Retina (tissue), 1 donor: ENCODE results near the gene KAZN.

ENCODE experiments used
- DNase-seq: peaks from one replicate; pipeline ENCODE4 v3.0.0-alpha.2; 2016

The KAZN gene

DNA sequence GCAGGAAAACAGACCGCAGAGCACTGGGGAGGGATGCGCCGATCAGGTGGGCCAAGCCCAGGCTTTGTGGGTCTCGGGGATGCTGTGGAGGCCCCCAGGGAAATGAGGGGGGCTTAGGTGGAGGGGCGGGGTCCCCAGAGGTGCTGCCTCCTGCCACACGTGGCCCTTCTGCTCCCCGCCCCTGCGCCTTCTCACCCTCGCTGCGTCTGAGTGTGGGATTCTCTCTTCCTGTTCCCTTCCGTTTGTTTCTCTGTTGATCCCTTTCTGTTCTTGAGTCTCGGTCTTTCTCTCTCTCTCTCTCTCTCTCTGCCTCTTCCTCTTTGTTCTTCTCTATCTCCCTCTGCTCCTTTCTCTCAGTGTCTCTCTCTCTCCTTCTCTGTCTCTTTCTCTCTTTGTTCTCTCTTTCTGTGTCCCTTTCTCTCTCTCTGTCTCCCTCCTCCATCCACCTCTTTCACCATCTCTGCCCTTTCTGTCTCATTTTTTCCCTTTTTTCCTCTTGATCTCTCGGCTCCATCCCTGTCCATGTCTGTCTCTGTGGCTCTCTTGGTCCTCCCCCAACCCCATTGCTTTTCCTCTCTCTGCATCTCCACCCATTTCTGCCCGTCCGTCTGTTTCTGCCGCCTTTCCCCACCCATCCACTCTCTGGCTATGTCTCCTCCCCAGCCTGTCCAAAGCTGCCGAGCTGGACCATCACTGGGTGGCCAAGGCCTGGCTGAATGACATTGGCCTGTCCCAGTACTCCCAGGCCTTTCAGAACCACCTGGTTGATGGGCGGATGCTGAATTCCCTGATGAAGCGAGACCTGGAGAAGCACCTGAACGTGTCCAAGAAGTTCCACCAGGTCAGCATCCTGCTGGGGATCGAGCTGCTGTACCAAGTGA lies 502.6 kb downstream of the KAZN start:
- no peak for DNase-seq

GRCh38 chr1:15101801-15102200 lies 503.3 kb downstream of the KAZN start:
- no peak for DNase-seq

DNA sequence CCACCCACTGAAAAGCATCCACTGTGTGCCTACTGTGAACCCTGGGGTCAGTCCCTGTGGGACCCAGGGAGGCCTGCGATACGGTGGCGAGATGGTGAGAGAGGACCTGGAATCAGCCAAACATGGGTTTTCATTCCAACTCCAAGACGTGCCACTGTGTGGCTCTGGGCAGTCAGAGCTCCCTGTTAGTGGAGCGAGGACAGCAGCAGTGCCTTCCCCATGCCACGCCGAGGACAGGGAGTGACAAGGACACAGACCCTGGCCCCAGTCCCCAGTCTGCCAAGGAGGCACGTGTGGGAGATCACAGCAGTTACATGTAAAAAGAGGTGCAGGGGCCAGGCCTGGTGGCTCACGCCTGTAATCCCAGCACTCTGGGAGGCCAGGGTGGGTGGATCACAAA lies 504.2 kb downstream of the KAZN start:
- no peak for DNase-seq

DNA sequence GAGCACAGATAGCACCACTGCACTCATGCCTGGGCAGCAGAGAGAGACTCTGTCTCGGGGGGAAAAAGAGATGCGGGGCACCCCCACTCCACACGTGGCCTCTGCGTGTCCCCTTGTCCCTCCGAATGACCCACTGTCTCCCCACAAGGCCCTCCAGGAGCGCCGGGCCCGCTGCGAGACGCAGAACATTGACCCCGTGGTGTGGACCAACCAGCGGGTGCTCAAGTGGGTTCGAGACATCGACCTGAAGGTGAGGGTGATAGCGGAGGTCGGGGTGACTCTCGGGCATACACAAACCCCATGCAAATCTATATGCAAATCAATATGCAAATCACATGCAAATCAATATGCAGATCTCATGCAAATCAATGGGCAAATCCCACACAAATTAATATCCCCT lies 504.7 kb downstream of the KAZN start:
- no peak for DNase-seq

DNA sequence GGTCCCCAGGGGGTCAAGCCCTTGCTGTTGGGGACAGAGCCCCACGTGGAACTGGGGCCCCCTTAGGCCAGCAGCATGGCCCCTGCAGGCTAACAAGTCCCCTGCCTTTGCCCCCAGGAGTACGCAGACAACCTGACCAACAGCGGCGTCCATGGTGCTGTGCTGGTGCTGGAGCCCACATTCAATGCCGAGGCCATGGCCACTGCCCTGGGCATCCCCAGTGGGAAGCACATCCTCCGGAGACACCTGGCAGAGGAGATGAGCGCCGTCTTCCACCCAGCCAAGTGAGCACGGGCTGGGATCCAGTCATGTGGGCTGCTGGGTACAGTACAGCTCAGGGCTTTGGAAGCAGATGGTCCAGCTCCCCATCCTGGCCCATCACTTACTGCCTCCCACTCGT lies 505.4 kb downstream of the KAZN start:
- no peak for DNase-seq

DNA sequence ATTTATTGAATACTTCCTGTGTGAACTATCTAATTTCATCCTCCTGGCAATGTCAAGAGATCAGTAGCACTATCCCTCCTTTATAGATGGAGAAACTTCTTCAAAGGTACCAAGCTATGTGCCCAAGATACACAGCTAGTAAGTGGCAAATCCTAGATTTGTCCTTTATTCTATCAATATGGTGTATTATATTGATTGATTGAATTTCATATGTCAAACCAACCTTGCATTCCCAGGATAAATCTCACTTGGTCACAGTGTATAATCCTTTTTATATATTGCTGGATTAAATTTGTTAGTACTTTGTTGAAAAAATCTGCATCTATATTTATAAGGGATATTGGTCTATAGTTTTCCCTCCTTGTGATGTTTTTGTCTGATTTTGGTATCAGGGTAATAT lies 506.3 kb downstream of the KAZN start:
- DNase-seq = no peak

DNA sequence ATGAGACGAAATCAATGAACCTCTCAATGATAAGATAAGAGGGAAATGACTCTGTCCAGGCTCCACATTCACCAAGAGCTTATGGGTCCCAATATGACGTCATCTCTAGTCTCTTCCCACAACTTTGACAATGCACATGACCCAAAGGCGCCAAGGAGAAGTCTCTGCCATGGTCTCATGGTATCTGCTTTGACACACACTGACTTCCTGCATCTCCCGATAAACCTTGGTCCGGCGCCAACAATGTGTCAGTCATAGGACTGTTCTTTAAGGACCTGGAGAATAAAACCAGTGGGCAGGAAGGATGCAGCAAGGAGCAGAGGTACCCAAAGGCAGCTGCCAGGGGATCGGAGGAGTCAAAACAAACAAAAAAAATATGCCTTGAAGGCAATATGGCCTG lies 508.1 kb downstream of the KAZN start:
- no peak for DNase-seq

DNA sequence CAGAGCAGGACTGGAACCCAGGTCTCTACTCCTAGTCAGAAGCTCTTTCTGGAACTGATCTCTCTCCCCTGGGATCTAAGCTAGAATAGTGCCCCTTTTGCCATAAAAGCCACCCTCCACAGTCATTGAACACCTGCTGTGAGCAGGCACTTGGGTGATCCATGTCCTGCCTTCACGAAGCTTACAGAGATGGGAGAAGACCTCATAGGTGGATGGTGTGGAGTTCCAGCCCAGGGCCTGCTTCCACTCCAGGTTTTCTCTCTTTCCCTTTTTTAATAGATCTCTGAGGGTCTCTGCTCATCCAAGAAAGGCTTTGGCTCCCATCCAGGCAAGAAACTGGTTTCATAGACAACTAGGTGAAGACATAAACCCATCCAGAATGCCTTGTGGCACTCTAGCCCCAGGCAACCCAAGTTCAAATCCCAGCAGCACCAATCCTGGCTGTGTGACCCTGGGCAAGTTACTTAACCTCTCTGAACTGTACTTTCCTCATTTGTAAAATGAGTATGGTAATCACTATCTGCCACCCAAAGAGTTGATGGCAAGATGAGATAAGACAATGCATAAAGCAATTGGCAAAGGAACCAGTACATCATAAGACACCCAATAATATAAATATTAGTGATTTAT lies 508.7 kb downstream of the KAZN start:
- DNase-seq = no peak

DNA sequence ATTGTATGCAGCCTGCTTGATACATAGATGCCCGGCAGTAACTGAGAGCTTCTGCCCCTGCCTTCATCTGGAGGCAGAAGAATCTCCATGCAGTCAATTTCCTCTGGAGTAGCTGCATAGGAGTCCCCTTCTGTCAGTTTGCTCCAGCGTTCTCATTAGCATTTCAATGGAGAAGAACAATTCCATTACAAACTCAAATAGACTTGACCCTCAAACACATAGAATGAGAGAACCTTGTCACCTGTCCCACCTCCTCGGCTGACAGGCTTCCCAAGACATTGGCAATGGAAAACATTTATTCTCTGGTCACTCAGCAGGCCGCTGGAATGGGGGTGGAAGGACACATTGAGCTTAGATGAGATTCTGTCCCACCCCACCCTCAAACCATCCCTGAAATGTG lies 509.4 kb downstream of the KAZN start:
- no peak for DNase-seq

DNA sequence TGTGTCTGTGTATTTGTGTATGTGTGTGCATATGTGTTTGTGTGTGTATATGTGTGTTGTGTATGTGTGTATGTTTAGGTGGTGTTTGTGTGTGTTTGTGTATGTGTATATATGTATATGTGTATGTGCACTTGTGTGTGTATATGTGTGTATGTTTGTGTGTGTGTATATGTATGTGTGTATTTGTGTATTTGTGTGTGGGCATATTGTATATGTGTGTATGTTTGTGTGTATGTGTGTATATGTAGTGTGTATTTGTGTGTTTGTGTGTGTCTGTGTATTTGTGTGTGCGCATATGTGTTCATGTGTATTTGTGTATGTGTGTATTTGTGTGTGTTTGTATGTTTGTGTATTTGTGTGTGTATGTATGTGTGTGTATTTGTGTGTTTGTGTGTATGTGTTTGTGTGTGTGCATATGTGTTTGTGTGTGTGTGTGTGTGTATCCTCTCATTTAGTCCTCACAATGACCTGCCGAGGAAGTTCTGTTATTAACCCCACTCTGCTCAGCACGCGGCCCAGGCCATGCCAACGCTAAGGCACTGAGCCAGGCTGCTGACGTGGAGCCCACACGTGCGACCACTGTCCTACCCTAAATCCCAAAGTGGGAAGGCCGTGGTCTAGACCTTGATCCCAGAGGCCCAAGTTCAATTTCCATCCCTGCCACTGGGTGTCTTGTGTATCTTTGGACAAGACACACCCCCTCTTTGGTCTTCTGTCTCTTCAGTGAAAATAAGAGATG lies 511.8 kb downstream of the KAZN start:
- no peak for DNase-seq

DNA sequence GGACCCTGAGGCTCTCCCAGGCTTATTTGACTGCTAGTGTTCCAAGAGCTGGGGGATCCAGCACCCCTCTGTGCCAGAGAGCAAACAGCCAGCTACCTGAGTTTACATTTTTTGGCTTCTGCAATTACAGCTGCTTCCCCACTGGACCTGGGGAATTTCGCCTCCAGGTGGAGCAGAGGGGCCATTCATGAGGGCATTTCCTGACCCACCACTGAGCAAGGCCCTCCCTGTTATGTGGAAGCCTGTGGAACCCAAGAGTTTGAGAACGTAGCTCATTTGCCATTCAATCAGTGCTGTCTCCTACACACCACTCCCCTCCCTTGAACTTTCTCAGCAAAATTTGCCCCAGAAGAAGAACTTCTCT lies 512.4 kb downstream of the KAZN start:
- DNase-seq = no peak

DNA sequence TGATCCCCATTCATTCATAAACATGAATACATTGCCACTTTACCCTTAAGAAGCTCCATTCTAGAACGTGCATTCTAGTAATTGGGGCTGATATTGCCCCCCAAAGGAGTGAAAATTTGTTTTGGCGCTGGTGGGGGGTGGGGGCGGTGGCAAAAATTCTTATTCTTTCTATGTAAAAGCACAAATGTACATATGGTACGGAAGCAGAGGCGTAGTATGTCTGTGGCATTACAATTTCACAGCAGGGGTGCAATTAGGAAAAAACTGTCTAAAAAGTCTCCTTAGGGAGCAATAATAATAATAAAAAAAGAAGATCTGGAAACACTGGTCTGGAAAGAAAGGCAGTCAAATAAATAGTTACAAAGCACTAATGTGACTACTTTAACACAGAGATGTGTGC lies 514.7 kb downstream of the KAZN start:
- DNase-seq = no peak

DNA sequence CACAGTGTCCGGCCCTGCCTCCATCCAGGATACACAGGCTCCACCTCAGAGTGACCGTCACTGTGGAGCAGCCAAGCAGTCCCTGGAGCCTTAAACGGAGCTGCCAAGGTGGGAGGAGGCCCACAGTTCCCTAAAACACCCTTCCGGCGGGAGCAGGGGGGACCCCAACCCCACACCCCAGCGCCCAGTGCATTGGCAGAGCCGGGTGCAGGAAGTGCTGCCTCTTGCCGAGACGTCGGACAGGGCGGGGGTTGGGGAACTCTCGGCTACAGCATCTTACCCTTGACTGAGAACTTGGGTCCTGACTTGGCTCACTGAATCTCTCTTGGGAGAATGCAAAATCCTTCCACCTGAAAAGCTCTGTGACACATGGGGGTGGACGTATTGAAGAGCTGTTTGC lies 516.4 kb downstream of the KAZN start:
- DNase-seq = no peak

DNA sequence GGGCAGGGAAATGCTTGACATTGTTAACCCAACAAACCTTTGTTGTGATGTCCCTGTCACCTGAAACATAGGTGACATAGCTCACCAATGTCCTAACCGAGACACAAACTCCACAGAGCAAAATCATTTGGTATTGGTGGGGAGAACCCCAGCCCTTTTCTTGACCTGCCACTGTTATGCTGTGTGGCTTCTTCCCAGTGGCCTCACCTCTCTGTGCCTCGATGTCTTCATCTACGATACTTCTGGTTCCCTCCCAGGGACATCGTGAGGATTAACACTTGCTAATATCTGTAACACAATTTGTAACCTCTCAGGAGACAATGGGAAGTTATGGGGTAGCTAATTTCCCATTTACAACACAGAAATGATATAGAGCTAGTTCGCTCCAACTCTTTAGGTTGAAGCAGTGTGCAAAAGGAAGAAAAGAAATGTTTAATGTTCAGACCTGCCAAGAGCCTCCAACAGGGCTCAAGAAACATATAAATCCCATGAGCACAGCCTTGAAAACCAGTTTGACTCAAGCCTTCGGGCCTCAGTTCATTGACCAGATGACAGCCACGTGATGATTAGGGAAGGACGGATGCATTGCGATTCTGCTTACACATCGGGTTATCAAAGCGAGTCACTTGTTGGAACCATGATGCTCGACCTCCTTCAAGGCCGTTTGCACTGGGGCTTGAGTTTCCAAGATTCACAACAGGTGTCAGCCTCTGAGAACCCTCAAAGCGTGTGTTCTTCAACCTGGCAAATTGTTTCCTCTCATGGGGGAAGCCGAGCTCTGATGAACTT lies 517.3 kb downstream of the KAZN start:
- no peak for DNase-seq

- DNase-seq = no peak
Observed at GRCh38 chr1:15116966-15117365, 518.5 kb downstream of the KAZN start.

- no peak for DNase-seq
Observed at GRCh38 chr1:15117671-15118325, 519.3 kb downstream of the KAZN start.

- no peak for DNase-seq
Observed at GRCh38 chr1:15118579-15118978, 520.1 kb downstream of the KAZN start.

- DNase-seq = no peak
Observed at GRCh38 chr1:15120251-15120945, 521.9 kb downstream of the KAZN start.

GRCh38 chr1:15122331-15122730 lies 523.8 kb downstream of the KAZN start:
- DNase-seq = no peak

DNA sequence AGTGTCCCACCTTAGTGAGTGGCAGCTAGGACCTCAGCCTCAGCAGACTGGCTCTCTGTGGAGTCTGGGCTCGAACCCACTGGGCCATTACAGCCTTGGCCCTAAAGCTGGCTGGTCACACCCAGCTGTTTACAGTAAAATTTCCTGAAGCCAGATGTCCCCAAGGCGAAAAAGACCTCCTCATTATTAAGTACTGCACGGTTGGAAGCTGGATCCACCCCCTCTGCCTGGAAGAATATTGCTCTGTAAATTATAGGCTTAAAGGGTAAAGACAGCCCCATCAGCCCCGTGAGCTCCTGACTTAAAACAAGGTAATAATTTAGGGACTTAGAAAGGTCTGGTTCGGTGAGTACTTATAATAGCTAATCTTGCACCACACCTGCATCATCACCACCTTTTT lies 524.8 kb downstream of the KAZN start:
- DNase-seq = no peak

DNA sequence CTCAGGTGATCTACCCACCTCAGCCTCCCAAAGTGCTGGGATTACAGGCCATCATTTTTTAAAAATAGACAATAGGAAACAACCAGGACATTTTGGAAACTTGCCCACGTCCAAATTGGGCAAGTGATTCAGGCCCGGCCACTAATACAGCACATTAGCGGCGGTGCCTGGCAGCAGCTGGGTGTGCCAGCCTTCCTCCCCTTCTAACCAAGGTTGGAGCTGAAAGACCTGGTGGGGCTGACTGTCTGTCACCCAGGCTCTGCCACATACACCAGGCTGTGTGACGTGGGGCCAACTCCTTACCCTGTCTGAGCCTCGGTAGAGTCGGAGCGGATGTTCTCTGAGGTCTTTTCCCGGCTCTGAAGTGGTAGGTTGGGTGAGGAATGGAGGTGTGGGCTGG lies 525.4 kb downstream of the KAZN start:
- no peak for DNase-seq
